GM12875 (cell line): ENCODE measurements around the gene GREB1L.

Experiments used
- H3K4me3 ChIP-seq: one replicate; pipeline ENCODE4 v1.5.1; 2011; ENCODE audit warnings: low read depth, low read length, control low read depth
- CTCF ChIP-seq: IDR thresholded peaks from 2 replicates; pipeline ENCODE4 v1.5.1; 2011; ENCODE audit warnings: low read depth, mild to moderate bottlenecking, control low read depth, inconsistent platforms, low read length, moderate library complexity, borderline replicate concordance; ENCODE audit not compliant: insufficient read depth

GREB1L gene

DNA sequence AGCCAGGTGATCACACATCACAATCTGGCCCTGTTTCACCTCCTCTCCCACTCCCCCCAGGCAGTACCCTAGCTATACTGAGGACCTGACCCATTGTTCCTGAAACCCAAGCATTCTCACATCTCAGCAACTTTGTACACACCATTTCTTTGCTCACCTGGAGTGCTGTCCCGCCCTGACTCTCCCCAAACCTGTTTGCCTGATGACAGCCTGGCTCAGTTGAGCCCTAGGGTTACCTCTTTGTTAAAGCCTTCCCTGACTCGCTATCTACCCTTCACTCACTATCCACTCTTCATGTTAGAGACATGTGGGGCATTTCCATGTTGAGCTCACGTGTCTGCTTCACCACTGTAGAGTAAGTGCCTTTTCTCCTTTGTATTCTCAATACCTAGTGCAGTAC is 49.1 kb downstream of the GREB1L start:
- no peak overlapping the region for H3K4me3 ChIP-seq
- TF ChIP-seq CTCF: no peak

DNA sequence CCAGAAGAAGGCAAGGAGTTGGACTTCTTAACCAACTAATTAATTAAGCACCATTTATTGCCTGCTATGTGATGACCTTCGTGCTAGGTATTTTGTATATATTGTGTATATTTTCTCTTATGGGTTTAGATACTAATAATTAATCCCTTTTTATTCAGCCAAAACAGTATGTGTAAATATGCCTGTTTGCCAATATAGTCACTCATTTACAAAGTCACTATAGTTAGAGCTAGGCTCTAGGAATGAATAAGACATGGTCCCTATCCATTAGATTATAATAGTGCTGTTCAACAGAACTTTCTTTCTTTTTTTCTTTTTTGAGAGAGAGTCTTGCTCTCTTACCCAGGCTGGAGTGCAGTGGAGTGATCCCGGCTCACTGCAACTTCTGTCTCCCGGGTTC is 51.4 kb downstream of the GREB1L start:
- no peak overlapping the region for H3K4me3 ChIP-seq
- TF ChIP-seq CTCF: no peak

GRCh38 chr18:21295101-21295500 is 53.1 kb downstream of the GREB1L start:
- TF ChIP-seq CTCF: no peak
- H3K4me3 ChIP-seq: no peak overlapping the region

DNA sequence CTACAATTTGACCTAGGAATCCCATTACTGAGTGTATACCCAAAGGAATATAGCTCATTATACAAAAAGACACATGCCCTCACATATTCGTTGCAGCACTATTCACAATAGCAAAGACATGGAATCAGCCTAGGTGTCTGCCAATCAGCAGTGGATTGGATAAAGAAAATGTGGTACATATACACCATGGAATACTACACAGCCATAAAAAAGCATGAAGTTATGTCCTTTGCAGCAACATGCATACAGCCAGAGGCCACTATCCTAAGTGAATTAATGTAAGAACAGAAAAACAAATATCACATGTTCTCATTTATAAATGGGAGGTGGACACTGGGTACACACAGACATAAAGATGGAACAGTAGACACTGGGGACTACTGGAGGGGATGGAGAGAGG is 54.0 kb downstream of the GREB1L start:
- no peak for TF ChIP-seq CTCF
- H3K4me3 ChIP-seq: no peak overlapping the region

GRCh38 chr18:21298351-21298750 is 56.3 kb downstream of the GREB1L start:
- TF ChIP-seq CTCF: no peak
- no peak overlapping the region for H3K4me3 ChIP-seq

DNA sequence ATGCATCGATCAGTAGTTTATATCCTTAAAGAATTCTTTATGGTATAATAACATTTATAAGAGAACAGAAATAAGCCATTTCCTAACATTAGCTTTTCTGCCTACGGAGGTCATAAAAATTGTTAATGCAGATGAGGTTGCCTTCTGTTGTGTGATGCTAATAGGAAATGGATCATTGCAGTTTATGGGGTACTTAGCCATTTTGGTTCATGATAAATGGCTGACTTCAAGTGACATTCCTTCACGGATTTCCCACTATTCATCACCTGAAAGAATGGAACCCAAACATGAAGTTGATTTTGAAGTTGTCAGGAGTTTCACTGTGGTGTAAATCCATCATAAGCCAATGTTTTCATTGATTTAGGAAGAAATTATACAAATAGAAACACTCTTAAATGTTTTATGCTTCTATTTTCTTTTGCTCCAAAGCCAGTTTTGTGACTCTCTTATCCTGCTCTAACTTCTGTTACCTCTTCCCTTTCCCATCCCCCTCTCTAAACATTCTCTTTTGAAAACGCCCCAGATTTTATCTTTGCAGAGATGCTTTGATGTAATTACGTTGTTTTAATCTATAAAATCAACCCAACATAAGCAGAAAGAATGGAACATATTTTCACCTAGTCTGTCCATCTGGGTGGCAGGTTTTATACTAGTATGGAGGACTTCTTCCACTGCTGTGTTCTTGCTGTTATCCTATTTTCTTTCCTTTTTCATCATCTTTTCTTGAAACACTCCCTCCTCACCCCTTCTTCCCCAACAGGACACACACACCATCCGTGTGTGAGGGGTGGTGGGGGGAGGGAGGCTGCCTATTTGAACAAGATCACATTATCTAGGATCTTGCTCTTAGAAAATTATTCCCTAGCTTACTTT is 58.2 kb downstream of the GREB1L start:
- no peak overlapping the region for H3K4me3 ChIP-seq
- TF ChIP-seq CTCF: no peak

DNA sequence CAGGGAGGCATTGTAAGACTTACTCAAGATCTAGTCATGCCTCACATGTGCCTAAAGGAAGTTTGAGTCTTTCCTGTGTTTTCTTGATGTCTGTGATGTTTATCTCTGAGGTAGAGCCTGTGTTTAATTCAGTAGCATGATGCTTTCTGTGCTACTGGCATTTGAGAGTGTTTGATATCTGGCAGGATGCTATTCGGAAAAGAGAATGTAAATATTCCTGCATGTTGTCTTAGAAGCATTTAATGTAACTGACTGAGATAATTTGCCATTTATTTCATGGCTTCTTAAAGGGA is 58.8 kb downstream of the GREB1L start:
- TF ChIP-seq CTCF: no peak
- no peak overlapping the region for H3K4me3 ChIP-seq
